Measurements from ENCODE around the gene TNRC18. TPM values are rescaled to one million over a fixed set of nuclear protein-coding genes. Genes with fewer than 3 reads are reported as not detected.
A peak's percentile ranks its signal among the peaks of the same experiment; 100 is the strongest.

TNRC18 gene
- total and polyA plus RNA-seq, 9 of the 15 experiments (the other 6 are each of a cell fraction or from before 2014, with no cell fraction given), result 0.03 to 43.2 (median 18.0) TPM

GRCh38 chr7:5420881-5421713 lies 2.5 kb downstream of the TNRC18 start (continued):
- no peak for TF ChIP-seq ZNF766 (CRISPR knock-in tag; conservative IDR thresholded peaks at IDR 0.05)
- TF ChIP-seq MEIS2 (IDR thresholded peaks at IDR 0.05; ENCODE audit: partially characterized antibody), result no peak
- TF ChIP-seq MLLT1 (IDR thresholded peaks at IDR 0.05), result peak in 1 of 2 experiments; percentile 54; a peak in 1 of 4 replicates
- no peak for TF ChIP-seq FOXJ2 (tag; IDR thresholded peaks at IDR 0.05)
- TF ChIP-seq ZBTB33 (CRISPR knock-in tag; IDR thresholded peaks at IDR 0.05), result peak; percentile 69
- TF ChIP-seq NKRF (IDR thresholded peaks at IDR 0.05; ENCODE audit: borderline replicate concordance), result no peak
- TF ChIP-seq SOX6 (IDR thresholded peaks at IDR 0.05), result no peak
- no peak for TF ChIP-seq MBD1 (CRISPR knock-in tag; IDR thresholded peaks at IDR 0.05)
- no peak for TF ChIP-seq RREB1 (CRISPR knock-in tag; IDR thresholded peaks at IDR 0.05)
- peak; percentile 16 for TF ChIP-seq HMGN3 (IDR thresholded peaks at IDR 0.05; ENCODE audit: borderline replicate concordance, extremely low read depth, insufficient read length, low read depth, low read length)
- no peak for TF ChIP-seq FOXK2 (conservative IDR thresholded peaks at IDR 0.05 in 1 of 2, IDR thresholded peaks at IDR 0.05 in 1 of 2; ENCODE audit: low read depth in 2 of 2)
